Fibroblast of mammary gland (primary cell): ENCODE data around the gene CDK5RAP3.

Source experiments
- DNase-seq: peaks from one replicate; pipeline ENCODE4 v3.0.0-alpha.2; 2010; ENCODE audit warnings: low read depth
- H3K4me3 ChIP-seq: 2 replicates; pipeline ENCODE4 v1.5.1; 2011; ENCODE audit warnings: low read depth, mild to moderate bottlenecking, low read length, moderate library complexity; ENCODE audit not compliant: control insufficient read depth
- CTCF ChIP-seq: conservative IDR thresholded peaks from 2 replicates; pipeline ENCODE4 v1.5.1; 2011; ENCODE audit warnings: low read depth, low read length, inconsistent platforms; ENCODE audit not compliant: control insufficient read depth, insufficient read depth

CDK5RAP3 gene

GRCh38 chr17:47955497-47956461 lies 15.1 kb upstream of the CDK5RAP3 start:
- H3K4me3 ChIP-seq, result no peak overlapping the region
- DNase-seq, result no peak
- TF ChIP-seq CTCF, result no peak

- no peak overlapping the region for H3K4me3 ChIP-seq
- no peak for TF ChIP-seq CTCF
- DNase-seq, result no peak
Measured at GRCh38 chr17:47956791-47957590, 13.9 kb upstream of the CDK5RAP3 start.

GRCh38 chr17:47957591-47958490 lies 13.1 kb upstream of the CDK5RAP3 start, which contains the start of gene PRR15L:
TSS of gene PRR15L (minus strand) at chr17:47957883. CDS start at chr17:47953234, 4,649 bp downstream.
- no peak for DNase-seq
- H3K4me3 ChIP-seq, result no peak within 1 kb of the TSS
- TF ChIP-seq CTCF, result no peak

GRCh38 chr17:47959825-47960655 lies 10.9 kb upstream of the CDK5RAP3 start:
- no peak for DNase-seq
- TF ChIP-seq CTCF, result no peak
- H3K4me3 ChIP-seq, result no peak overlapping the region

GRCh38 chr17:47961406-47961805 lies 9.5 kb upstream of the CDK5RAP3 start:
- DNase-seq, result no peak
- H3K4me3 ChIP-seq, result no peak overlapping the region
- TF ChIP-seq CTCF, result no peak
